K562 (cell line): ENCODE results near the gene C1orf50. TPM values are rescaled to one million over a fixed set of nuclear protein-coding genes. Genes with fewer than 3 reads are reported as not detected.

Experiments used
- ATAC-seq: fragments of 200-7000 bp; cut with Tn5 transposase; 3 replicates; pipeline ENCODE4 v1.9.1; 2020; ENCODE audit warnings: moderate library complexity
- BruUV-seq: library from RNA; stranded (reverse); fragments of 400-500 nt; replicated peaks from 2 replicates; lab custom pipeline; 2021; lab: Mats Ljungman, UMichigan
- CTCF ChIA-PET: fragments of 300-600 bp; formaldehyde crosslinking; extraction: SDS; loops from one replicate; lab custom pipeline; 2021; ENCODE audit warnings: low intra/inter-chr PET ratio; lab: Yijun Ruan, JAX
- POLR2A ChIA-PET: fragments of 300-600, 350-650 bp; sonication (Branson Sonifier 250); formaldehyde crosslinking; extraction: SDS; loops from one replicate; lab custom pipeline; 2021; ENCODE audit warnings: antibody characterized with exemption, inconsistent platforms; lab: Yijun Ruan, JAX
- DNase-seq, 4 experiments: peaks; one replicate each; pipeline versions ENCODE4 v3.0.0 to v3.0.0-alpha.2; 2011 to 2018; ENCODE audit warnings: low spot score in 3 of 4, mixed read lengths in 3 of 4; ENCODE audit errors: extremely low read depth in 1 of 4
- FAIRE-seq: peaks from 2 replicates; lab custom pipeline; 2011; peaks lifted over from hg19 to GRCh38; lab: Jason Lieb, UNC
- H2AFZ ChIP-seq: 2 replicates; pipeline ENCODE4 v1.6.0; 2011; ENCODE audit warnings: low read depth, low read length, control low read depth, inconsistent platforms
- H3K27ac ChIP-seq: fragments of 200-600 bp; 3 replicates; pipeline ENCODE4 v1.8.0; 2011; ENCODE audit warnings: low read depth, mild to moderate bottlenecking, control low read depth, inconsistent platforms, low read length, moderate library complexity, mixed read lengths; ENCODE audit errors: extremely low read depth
- H3K27me3 ChIP-seq, 2 experiments: fragments of 300-600 bp in 1 of 2; 2 replicates in 1 of 2; 3 replicates in 1 of 2; pipeline versions ENCODE4 v1.6.0 to v1.8.0; 2011; ENCODE audit warnings: inconsistent platforms in 2 of 2, low read length in 2 of 2, mild to moderate bottlenecking in 1 of 2, mixed read lengths in 1 of 2, moderate library complexity in 1 of 2; ENCODE audit not compliant: control insufficient read depth in 2 of 2, insufficient read depth in 2 of 2
- H3K36me3 ChIP-seq: fragments of 300-600 bp; 3 replicates; pipeline ENCODE4 v1.8.0; 2011; ENCODE audit warnings: mild to moderate bottlenecking, low read length, inconsistent platforms; ENCODE audit not compliant: control insufficient read depth, insufficient read depth
- H3K4me1 ChIP-seq, 2 experiments: fragments of 200-600 bp in 1 of 2; replicated peaks in 1 of 2; 2 replicates in 1 of 2; 3 replicates in 1 of 2; pipeline versions ENCODE4 v1.5.1 to v1.8.0; 2011; ENCODE audit warnings: inconsistent platforms in 2 of 2, low read length in 2 of 2, mild to moderate bottlenecking in 1 of 2, mixed read lengths in 1 of 2, moderate library complexity in 1 of 2; ENCODE audit not compliant: control insufficient read depth in 2 of 2, insufficient read depth in 2 of 2
- H3K4me2 ChIP-seq: 2 replicates; pipeline ENCODE4 v1.6.1; 2011; ENCODE audit warnings: low read length, control low read depth, inconsistent platforms, mixed read lengths; ENCODE audit not compliant: insufficient read depth
- H3K4me3 ChIP-seq: fragments of 200-600 bp; sonication (generic), shearing (Covaris generic); 2 replicates; pipeline ENCODE4 v1.5.1; 2016; ENCODE audit warnings: control low read depth, inconsistent platforms
- H3K79me2 ChIP-seq: fragments of 200-600 bp; 3 replicates; pipeline ENCODE4 v1.8.0; 2011; ENCODE audit warnings: low read length, inconsistent platforms; ENCODE audit not compliant: control insufficient read depth, insufficient read depth
- H3K9ac ChIP-seq, 2 experiments: 2 replicates each; pipeline versions ENCODE4 v1.6.0 to v1.6.1; 2011; ENCODE audit warnings: low read depth in 2 of 2, low read length in 2 of 2, control low read depth in 1 of 2, inconsistent platforms in 1 of 2, mild to moderate bottlenecking in 1 of 2, mixed read lengths in 1 of 2; ENCODE audit not compliant: insufficient read depth in 1 of 2
- H3K9me1 ChIP-seq: one replicate; pipeline ENCODE4 v1.6.0; 2011; ENCODE audit warnings: inconsistent platforms, mild to moderate bottlenecking, low read length, moderate library complexity; ENCODE audit not compliant: control insufficient read depth, insufficient read depth
- H3K9me3 ChIP-seq: replicated peaks from 2 replicates; pipeline ENCODE4 v1.5.1; 2011; ENCODE audit warnings: low read depth, low read length, inconsistent platforms; ENCODE audit not compliant: control insufficient read depth, insufficient read depth
- H4K20me1 ChIP-seq: replicated peaks from 2 replicates; pipeline ENCODE4 v1.6.1; 2011; ENCODE audit warnings: low read length, inconsistent platforms, mixed read lengths; ENCODE audit not compliant: control insufficient read depth, insufficient read depth
- KLF1 ChIP-seq: fragments of 450-650 bp; IDR thresholded peaks from 2 replicates; pipeline ENCODE4 v1.6.1; 2016; ENCODE audit warnings: missing genetic modification characterization, missing compliant biosample characterization
- NR4A1 ChIP-seq, 2 experiments: fragments of 250-450 bp in 1 of 2; fragments of 450-650 bp in 1 of 2; sonication (Bioruptor Pico) in 1 of 2; IDR thresholded peaks; 2 replicates each; pipeline versions ENCODE4 v1.4.0 to v1.6.1; 2016 to 2020; ENCODE audit warnings: mild to moderate bottlenecking in 2 of 2, missing compliant biosample characterization in 1 of 2, missing genetic modification characterization in 1 of 2, moderate library complexity in 1 of 2
- RBM25 ChIP-seq: fragments of 200-400 bp; formaldehyde crosslinking; IDR thresholded peaks from 2 replicates; pipeline ENCODE4 v1.6.1; 2018; ENCODE audit warnings: low read length, low read depth, moderate library complexity; ENCODE audit not compliant: severe bottlenecking
- ZNF184 ChIP-seq: sonication (generic); formaldehyde crosslinking; IDR thresholded peaks from 2 replicates; pipeline ENCODE4 v1.5.0; 2020; ENCODE audit warnings: missing genetic modification reagents
- ZNF197 ChIP-seq: fragments of 200-800 bp; sonication (Bioruptor generic); IDR thresholded peaks from 2 replicates; pipeline ENCODE4 v1.6.1; 2016; ENCODE audit warnings: low read depth, missing genetic modification characterization, missing compliant biosample characterization
- ZSCAN29 ChIP-seq: fragments of 450-650 bp; IDR thresholded peaks from 2 replicates; pipeline ENCODE4 v1.6.1; 2017
- in situ Hi-C: fragments of 300-500 bp; cut with MboI; formaldehyde crosslinking; loops from 4 replicates; pipeline ENCODE4 v1.15.0; 2018; ENCODE audit warnings: inconsistent platforms, mixed read lengths
- intact Hi-C: fragments of 100-400 bp; cut with micrococcal nuclease; formaldehyde crosslinking; loops from 2 replicates; pipeline ENCODE4 v1.14.2; 2022
- polyA plus RNA-seq, 8 experiments: library from polyadenylated mRNA; depleted of rRNA in 4 of 8; stranded (reverse) in 5 of 8; unstranded in 3 of 8; fragments of >200 nt; fragmentation: Nextera tagmentation in 2 of 8; fragmentation: Illumina TruSeq in 1 of 8; extraction: Ambion mirVana in 2 of 8; extraction: Trizol in 1 of 8; gene quantifications; 2 replicates each; pipeline versions ENCODE4 v1.2.1 to v1.2.3, GENCODE V29; 2011 to 2014; ENCODE audit warnings: inconsistent platforms in 1 of 8, missing spikeins in 1 of 8
- total RNA-seq, 7 experiments: library from RNA; depleted of rRNA in 6 of 7; stranded (reverse); fragments of >200 nt in 6 of 7; fragmentation: Illumina TruSeq in 2 of 7; extraction: Trizol in 2 of 7; gene quantifications; 2 replicates each; pipeline versions ENCODE4 v1.2.1 to v1.2.3, GENCODE V29; 2011 to 2021; ENCODE audit warnings: low replicate concordance in 1 of 7
- TF ChIP-seq, protein P1 (sequence below), 3 experiments: IDR thresholded peaks in 2 of 3; conservative IDR thresholded peaks in 1 of 3; 2 replicates each; pipeline ENCODE4 v1.5.1; 2011 to 2012; ENCODE audit warnings: low read length in 3 of 3, mild to moderate bottlenecking in 3 of 3, control low read depth in 2 of 3, improper control_type of control experiment in 1 of 3, inconsistent platforms in 1 of 3, low read depth in 1 of 3, mixed read lengths in 1 of 3, moderate library complexity in 1 of 3; ENCODE audit not compliant: insufficient read depth in 2 of 3
- TF ChIP-seq, protein P2 (sequence below): fragments of 450-650 bp; IDR thresholded peaks from 2 replicates; pipeline ENCODE4 v1.6.1; 2017; ENCODE audit warnings: mild to moderate bottlenecking, moderate library complexity
- TF ChIP-seq, protein P3 (sequence below), 2 experiments: fragments of 450-650 bp in 1 of 2; sonication (generic) in 1 of 2; formaldehyde crosslinking in 1 of 2; IDR thresholded peaks; 2 replicates each; pipeline versions ENCODE4 v1.7.1 to v1.9.0; 2016 to 2022; ENCODE audit warnings: inconsistent platforms in 1 of 2, mild to moderate bottlenecking in 1 of 2, missing genetic modification reagents in 1 of 2

C1orf50 gene
- total and polyA plus RNA-seq, 9 of the 15 experiments (the other 6 are each of a cell fraction or from before 2014, with no cell fraction given): 0.55 to 13.9 (median 5.2) TPM

DNA sequence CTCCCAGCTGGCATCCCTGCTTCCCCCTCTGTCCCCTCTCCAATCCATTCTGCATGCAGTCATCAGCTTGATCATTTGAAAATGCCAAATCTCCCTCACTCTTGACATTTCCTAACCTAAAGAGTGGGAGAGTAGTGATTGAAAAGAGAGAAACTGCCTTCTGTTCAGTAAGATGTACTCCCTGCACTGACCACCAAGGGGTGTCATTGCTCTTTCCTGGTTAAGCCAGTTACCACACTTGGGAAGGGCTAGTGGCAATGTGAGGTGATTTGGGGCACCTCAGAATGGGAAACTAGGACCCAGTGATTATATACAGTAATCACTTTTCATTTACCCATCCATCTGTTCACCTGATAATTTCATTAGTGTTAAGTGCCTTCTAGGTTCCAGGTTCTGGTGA lies 10.8 kb downstream of the C1orf50 start:
- ATAC-seq: peak; percentile 94
- no peaks in the 10 kb centered on the region; a peak in 1 of 5 replicates for H3K4me1 ChIP-seq
- FAIRE-seq: peak; percentile 89
- intact Hi-C loops (loop anchor here (1.0 to 2.0 kb wide), 2 partner anchors 135 to 295 kb away; no protein-coding TSS in a partner anchor), in situ Hi-C loops (loop anchor here (5.0 kb wide), 1 partner anchor 294 kb away; no protein-coding TSS in a partner anchor)
- no peak overlapping the region for H3K4me2 ChIP-seq
- no peak overlapping the region for H3K9ac ChIP-seq
- CTCF ChIA-PET: interaction anchor here (0.6 to 2.6 kb wide), 5 partner anchors 136 to 637 kb away, joined by 3 to 65 read pairs (median 3); no protein-coding TSS in a partner anchor
- no peak overlapping the region for H3K4me3 ChIP-seq
- H3K9me1 ChIP-seq: no peaks in the 10 kb centered on the region
- peak; percentile 75 to 80 (median 76) for DNase-seq
- H2AFZ ChIP-seq: no peak overlapping the region
- no peaks in the 10 kb centered on the region for H3K27me3 ChIP-seq
- H3K79me2 ChIP-seq: no peaks in the 10 kb centered on the region
- peaks cover 85% of the 10 kb centered on the region for H3K36me3 ChIP-seq
- no peak overlapping the region for H3K27ac ChIP-seq
- POLR2A ChIA-PET: interaction anchor here (0.5 to 5.2 kb wide), 6 partner anchors 11 to 449 kb away, joined by 3 to 27 read pairs (median 4); partner anchors contain the start of genes C1orf50 and P3H1
- H3K9me3 ChIP-seq: no peaks in the 10 kb centered on the region
- no peaks in the 10 kb centered on the region for H4K20me1 ChIP-seq
- no TSS peak for BruUV-seq
- TF ChIP-seq ZNF184 (CRISPR knock-in tag) (no peak), RBM25 (no peak), ZSCAN29 (no peak), KLF1 (tag) (no peak), NR4A1 (CRISPR knock-in tag; IDR thresholded peaks at IDR 0.05) (no peak), NR4A1 (tag; IDR thresholded peaks at IDR 0.05) (no peak), ZNF197 (CRISPR knock-in tag) (no peak)
- TF ChIP-seq, protein P1, sequence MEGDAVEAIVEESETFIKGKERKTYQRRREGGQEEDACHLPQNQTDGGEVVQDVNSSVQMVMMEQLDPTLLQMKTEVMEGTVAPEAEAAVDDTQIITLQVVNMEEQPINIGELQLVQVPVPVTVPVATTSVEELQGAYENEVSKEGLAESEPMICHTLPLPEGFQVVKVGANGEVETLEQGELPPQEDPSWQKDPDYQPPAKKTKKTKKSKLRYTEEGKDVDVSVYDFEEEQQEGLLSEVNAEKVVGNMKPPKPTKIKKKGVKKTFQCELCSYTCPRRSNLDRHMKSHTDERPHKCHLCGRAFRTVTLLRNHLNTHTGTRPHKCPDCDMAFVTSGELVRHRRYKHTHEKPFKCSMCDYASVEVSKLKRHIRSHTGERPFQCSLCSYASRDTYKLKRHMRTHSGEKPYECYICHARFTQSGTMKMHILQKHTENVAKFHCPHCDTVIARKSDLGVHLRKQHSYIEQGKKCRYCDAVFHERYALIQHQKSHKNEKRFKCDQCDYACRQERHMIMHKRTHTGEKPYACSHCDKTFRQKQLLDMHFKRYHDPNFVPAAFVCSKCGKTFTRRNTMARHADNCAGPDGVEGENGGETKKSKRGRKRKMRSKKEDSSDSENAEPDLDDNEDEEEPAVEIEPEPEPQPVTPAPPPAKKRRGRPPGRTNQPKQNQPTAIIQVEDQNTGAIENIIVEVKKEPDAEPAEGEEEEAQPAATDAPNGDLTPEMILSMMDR (IDR thresholded peaks at IDR 0.05 in 2 of 3, conservative IDR thresholded peaks at IDR 0.05 in 1 of 3; ENCODE audit: insufficient read depth in 2 of 3, low read depth in 1 of 3, low read length in 3 of 3): peak; percentile 84 to 94 (median 94)
- TF ChIP-seq, protein P2, sequence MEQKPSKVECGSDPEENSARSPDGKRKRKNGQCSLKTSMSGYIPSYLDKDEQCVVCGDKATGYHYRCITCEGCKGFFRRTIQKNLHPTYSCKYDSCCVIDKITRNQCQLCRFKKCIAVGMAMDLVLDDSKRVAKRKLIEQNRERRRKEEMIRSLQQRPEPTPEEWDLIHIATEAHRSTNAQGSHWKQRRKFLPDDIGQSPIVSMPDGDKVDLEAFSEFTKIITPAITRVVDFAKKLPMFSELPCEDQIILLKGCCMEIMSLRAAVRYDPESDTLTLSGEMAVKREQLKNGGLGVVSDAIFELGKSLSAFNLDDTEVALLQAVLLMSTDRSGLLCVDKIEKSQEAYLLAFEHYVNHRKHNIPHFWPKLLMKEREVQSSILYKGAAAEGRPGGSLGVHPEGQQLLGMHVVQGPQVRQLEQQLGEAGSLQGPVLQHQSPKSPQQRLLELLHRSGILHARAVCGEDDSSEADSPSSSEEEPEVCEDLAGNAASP: no peak
- TF ChIP-seq, protein P3, sequence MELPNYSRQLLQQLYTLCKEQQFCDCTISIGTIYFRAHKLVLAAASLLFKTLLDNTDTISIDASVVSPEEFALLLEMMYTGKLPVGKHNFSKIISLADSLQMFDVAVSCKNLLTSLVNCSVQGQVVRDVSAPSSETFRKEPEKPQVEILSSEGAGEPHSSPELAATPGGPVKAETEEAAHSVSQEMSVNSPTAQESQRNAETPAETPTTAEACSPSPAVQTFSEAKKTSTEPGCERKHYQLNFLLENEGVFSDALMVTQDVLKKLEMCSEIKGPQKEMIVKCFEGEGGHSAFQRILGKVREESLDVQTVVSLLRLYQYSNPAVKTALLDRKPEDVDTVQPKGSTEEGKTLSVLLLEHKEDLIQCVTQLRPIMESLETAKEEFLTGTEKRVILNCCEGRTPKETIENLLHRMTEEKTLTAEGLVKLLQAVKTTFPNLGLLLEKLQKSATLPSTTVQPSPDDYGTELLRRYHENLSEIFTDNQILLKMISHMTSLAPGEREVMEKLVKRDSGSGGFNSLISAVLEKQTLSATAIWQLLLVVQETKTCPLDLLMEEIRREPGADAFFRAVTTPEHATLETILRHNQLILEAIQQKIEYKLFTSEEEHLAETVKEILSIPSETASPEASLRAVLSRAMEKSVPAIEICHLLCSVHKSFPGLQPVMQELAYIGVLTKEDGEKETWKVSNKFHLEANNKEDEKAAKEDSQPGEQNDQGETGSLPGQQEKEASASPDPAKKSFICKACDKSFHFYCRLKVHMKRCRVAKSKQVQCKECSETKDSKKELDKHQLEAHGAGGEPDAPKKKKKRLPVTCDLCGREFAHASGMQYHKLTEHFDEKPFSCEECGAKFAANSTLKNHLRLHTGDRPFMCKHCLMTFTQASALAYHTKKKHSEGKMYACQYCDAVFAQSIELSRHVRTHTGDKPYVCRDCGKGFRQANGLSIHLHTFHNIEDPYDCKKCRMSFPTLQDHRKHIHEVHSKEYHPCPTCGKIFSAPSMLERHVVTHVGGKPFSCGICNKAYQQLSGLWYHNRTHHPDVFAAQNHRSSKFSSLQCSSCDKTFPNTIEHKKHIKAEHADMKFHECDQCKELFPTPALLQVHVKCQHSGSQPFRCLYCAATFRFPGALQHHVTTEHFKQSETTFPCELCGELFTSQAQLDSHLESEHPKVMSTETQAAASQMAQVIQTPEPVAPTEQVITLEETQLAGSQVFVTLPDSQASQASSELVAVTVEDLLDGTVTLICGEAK (IDR thresholded peaks at IDR 0.05): no peak
- TF ChIP-seq, protein P3 (CRISPR knock-in tag; IDR thresholded peaks at IDR 0.05): no peak
